HPDE6-E6E7 (cell line): ENCODE results near the gene PKP1.

ENCODE experiments used
- DNase-seq: peaks from one replicate; pipeline ENCODE4 v3.0.0; 2011; ENCODE audit warnings: missing footprints; ENCODE audit errors: extremely low spot score

Gene PKP1

DNA sequence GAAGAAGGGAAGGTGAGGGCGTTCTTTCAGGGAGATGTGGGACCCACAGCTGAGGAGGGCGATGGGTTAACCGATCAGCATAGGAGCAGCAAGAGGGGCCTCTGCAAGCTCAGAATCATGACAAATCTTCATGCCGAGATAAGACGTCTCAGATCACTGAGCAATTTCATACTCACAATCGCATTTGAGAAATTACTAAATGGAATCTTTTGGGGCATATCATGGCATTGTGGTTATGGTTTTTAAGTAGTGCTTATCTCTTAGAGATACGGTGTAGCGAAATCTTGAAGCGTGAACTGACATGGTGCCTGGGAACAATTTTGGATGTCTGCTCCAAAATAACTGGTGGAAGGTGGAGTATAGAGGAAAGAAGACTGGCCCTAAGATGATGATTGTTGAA lies 88.0 kb downstream of the PKP1 start:
- no peak for DNase-seq

DNA sequence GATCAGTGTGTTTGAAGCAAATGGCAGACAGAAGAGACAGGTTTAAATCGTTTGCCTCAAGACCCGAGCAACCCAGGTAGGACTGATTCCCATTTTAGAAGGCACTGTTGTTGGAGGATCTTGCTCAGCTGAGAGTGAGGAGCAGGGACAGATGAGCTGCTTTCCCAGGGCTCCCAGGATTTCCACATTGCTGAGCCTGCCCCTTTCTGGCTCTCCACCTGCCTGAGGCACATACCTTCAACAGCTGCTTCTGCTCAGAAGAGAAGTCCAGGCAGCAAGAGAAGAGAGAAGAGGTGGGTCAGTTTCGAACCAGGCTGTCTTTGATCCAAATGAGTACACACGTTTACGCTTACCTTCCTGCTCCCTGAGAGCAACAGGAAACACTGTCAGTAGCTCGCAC lies 88.5 kb downstream of the PKP1 start:
- DNase-seq = no peak

DNA sequence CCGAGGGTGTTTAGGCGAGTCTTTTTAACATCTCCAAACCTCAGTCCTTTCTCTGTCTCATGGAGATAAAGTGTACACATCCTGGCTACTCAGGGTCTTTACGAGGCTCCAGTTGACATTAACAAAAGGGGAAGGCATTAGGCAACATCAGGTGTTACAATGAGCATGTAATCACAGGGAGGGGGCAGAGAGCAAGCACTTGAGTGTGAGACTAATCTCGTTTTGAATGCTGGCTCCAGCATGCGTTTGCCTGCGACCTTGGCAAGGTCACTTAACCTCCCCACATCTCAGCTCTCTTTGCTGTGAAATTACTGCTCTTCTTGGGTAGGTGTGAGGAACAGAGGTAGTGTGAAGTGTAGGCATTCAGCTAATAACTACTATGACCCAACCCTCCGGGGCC lies 91.1 kb downstream of the PKP1 start:
- no peak for DNase-seq

DNA sequence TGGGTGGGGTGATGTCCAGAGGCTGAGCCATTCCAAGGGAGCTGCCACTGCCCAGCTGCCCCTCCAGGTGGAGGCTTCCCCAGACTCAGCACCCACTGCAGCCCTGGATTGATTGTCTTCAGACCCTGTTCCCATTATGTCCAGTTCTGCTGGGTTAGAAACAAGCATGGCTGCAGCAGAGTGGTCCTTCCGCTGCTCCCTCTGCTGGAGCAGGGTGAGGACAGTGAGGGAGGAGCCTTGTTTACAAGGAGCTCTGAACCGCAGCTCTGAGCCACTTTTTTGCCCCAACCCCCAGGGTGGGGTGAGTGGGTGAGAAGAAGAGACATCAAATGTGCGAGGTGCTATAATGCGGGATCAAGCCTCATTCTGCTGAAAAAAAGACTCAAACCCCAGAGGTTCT lies 91.9 kb downstream of the PKP1 start:
- DNase-seq = no peak

DNA sequence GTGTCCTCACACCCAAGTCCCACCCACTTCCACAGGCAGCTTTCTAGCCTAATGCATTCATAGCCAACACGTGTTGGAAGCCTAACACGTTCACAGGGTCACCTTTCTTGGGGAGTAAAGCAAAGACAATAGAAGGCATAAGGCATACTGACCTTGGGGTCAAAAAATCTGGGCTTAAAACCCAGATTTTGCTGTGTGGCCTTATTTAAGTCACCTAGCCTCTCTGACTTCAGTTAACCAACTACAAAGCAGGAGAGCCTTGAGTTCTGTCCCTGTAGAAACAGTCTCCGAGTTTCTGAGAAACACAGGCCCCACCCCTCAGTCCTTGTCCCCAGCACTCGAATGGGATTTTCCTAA lies 92.8 kb downstream of the PKP1 start:
- no peak for DNase-seq

DNA sequence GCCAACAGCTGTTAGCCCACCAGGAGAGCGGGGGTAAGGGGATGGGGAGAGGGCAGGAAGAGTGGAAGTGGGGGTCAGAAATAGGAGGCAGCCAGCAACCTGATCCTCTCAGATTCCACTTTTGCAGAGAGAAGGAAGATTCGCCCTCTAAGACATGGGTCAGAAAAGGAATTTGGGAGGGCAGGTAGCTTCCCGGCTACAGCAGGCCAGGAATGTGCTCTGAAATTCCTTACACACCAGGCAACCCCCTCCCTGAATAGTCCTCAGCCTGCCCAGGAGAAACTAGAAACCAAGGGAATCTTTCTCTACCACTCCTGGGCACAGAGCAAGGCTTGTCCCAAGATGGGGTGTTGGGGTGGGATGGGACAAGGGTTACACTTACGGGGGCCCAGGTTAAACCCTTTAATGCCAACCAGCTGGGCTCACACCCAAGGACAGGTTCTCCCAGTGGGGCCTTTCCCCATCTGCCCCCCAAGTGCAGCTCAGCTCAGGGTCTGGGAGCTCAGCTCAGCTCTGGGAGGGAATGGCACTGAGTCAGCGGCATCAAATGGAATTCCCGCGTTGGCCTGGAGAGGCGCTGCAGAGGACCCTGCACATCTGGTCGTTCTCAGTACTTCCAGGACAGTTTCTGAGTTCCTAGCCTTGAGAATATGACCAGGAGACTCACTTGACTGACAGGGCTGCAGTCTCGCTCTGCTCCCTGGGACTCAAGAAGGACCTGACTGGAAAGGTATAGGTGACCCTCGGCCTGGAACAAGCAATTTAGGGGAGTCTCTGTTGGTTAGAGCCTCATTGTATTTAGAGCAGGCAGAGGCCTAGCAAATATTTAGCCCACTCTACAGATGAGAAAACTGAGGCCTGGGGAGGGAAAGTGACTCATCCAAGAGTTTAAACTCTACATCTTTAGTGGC lies 93.4 kb downstream of the PKP1 start:
- DNase-seq = peak; percentile 73

DNA sequence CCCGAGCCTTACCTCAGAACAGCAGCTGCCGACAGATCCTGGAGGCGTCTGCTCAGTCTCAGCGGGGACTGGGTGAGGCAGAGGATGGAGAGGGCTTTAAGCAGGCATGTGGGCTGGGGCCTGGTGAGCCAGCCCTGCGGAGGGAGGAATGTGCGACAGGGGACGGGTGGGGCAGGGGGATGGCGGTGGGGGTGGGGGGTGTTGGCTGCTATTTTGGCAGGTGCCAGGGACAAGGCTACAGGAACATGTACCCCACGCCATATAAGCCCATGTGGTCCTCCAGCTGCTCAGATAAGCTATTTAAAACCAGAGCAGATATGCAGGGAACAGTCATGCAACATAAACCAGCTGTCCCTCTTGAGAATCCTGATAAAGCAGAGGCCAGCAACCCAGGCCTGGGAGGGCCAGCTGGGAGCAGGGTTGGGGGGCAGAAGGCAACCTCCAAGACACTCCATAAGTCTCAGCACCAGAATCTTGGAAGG lies 94.3 kb downstream of the PKP1 start, which contains the start of gene TNNT2:
Gene TNNT2, minus strand, starts transcription at position 70 of the 482 bp plus-strand sequence. CDS start 4,426 bp downstream, outside the sequence.
- no peak for DNase-seq

DNA sequence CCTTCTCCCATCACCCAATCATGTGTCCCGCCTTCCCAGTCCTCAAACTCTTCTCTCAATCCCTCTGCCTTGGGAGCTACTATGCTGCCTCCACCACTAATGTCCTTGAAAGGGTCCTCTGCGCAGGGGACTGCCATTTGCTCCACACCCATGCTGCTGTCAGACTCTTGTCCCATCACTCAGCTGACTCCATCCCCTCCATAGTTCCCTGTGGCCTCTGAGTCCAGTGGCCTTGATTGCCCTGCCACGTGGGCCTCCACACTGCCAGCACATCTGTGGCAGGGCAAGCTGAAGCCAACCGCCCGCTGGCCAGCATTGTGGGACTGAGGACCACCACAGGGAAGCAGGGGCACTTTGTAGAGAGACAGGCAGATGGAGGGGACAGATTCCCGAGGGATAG lies 95.5 kb downstream of the PKP1 start:
- DNase-seq = no peak

DNA sequence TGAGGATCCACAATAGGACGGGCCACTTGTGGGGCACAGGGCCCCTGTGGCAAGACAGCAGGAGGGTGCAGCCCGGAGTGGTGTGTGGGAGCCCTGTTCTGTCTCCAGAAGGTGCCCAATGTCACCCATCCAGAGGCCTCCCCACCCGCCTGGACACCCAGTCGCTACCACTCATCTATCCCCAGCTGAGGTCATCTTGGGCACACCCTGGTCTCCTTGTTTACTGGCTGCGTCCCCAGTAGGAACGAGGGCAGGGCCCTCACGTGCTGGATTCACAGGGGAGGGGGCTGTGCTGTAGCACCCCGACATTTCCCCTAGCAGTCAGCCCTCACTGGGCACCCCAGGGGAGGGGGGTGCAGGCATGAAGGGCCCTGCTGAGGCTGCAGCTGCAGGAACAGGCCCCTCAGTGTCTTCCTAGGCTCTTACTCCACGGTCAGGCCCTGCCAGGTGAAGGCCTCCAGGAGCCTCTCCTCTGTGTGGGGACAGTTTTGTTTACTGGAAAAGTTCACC lies 96.5 kb downstream of the PKP1 start:
- no peak for DNase-seq

DNA sequence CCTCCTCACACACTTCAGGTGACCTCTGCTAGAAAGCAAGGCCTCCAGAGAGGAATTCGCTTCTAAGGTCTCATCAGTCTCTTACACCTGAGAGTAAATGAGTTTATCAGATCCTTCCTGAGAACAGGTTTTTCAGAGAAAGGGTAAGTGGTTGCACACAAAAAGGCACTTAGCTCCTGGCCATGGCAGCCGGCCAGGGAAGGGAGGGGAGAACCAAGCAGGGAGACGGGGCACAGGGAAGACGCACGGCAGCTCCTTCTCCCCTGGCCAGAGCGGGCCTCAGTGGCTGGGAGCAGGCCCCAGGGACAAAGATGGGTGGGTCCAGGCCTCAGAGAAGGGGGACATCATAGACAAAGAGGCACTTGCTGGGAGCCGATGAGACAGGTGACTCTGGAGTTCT lies 97.8 kb downstream of the PKP1 start:
- no peak for DNase-seq
